GM23248 (cell line): ENCODE results near the gene DIP2C. TPM values are rescaled to one million over a fixed set of nuclear protein-coding genes. Genes with fewer than 3 reads are reported as not detected.
"Not testable (repeated sequence)": the region's sequence is repeated elsewhere in the genome, so short reads cannot be mapped to it uniquely, and the experiment has no call there.

Experiments used
- DNase-seq: peaks from one replicate; pipeline ENCODE4 v3.0.0-alpha.2; 2015
- H2AFZ ChIP-seq: fragments of 200-600 bp; sonication (generic); 2 replicates; pipeline ENCODE4 v1.6.1; 2016; ENCODE audit warnings: antibody characterized with exemption
- H3F3A ChIP-seq: fragments of 200-600 bp; sonication (generic); 2 replicates; pipeline ENCODE4 v1.6.1; 2016; ENCODE audit warnings: mild to moderate bottlenecking, antibody characterized with exemption, mixed run types; ENCODE audit not compliant: insufficient read depth
- H3K27ac ChIP-seq: fragments of 200-600 bp; sonication (generic); 2 replicates; pipeline ENCODE4 v1.5.1; 2016; ENCODE audit warnings: mild to moderate bottlenecking
- H3K27me3 ChIP-seq: fragments of 200-600 bp; sonication (generic); replicated peaks from 2 replicates; pipeline ENCODE4 v1.6.1; 2016; ENCODE audit warnings: mild to moderate bottlenecking; ENCODE audit not compliant: insufficient read depth
- H3K36me3 ChIP-seq: fragments of 200-600 bp; sonication (generic); 2 replicates; pipeline ENCODE4 v1.6.1; 2016; ENCODE audit warnings: low read depth, mild to moderate bottlenecking
- H3K4me1 ChIP-seq: fragments of 200-600 bp; sonication (generic); 2 replicates; pipeline ENCODE4 v1.6.1; 2016; ENCODE audit warnings: mild to moderate bottlenecking; ENCODE audit not compliant: insufficient read depth
- H3K4me2 ChIP-seq: fragments of 200-600 bp; sonication (generic); one replicate; pipeline ENCODE4 v1.6.1; 2016; ENCODE audit warnings: mild to moderate bottlenecking; ENCODE audit not compliant: unreplicated experiment
- H3K4me3 ChIP-seq: fragments of 200-600 bp; sonication (generic); 2 replicates; pipeline ENCODE4 v1.5.1; 2016; ENCODE audit warnings: mild to moderate bottlenecking
- H3K79me2 ChIP-seq: fragments of 200-600 bp; sonication (generic); 2 replicates; pipeline ENCODE4 v1.6.1; 2016; ENCODE audit warnings: mild to moderate bottlenecking; ENCODE audit not compliant: insufficient read depth
- H3K9ac ChIP-seq: fragments of 200-600 bp; sonication (generic); 2 replicates; pipeline ENCODE4 v1.6.1; 2016; ENCODE audit warnings: mild to moderate bottlenecking
- H3K9me2 ChIP-seq: fragments of 200-600 bp; sonication (generic); 2 replicates; pipeline ENCODE4 v1.6.1; 2016; ENCODE audit warnings: mixed run types, mild to moderate bottlenecking, moderate library complexity; ENCODE audit not compliant: insufficient read depth
- H3K9me3 ChIP-seq: fragments of 200-600 bp; sonication (generic); one replicate; pipeline ENCODE4 v1.6.1; 2017; ENCODE audit warnings: low read depth
- H4K20me1 ChIP-seq: fragments of 200-600 bp; sonication (generic); 2 replicates; pipeline ENCODE4 v1.6.0; 2016; ENCODE audit not compliant: insufficient read depth
- EZH2 ChIP-seq: fragments of 200-600 bp; sonication (generic); IDR thresholded peaks from 2 replicates; pipeline ENCODE4 v1.6.1; 2018; ENCODE audit warnings: antibody characterized with exemption, mild to moderate bottlenecking; ENCODE audit not compliant: insufficient read depth, poor library complexity, severe bottlenecking
- EZH2phosphoT487 ChIP-seq: fragments of 200-600 bp; sonication (generic); IDR thresholded peaks from 2 replicates; pipeline ENCODE4 v1.6.1; 2018; ENCODE audit warnings: antibody characterized with exemption, moderate library complexity, mild to moderate bottlenecking, low read depth; ENCODE audit not compliant: insufficient read depth
- WGBS, 2 experiments: methylation state at CpG; one replicate each; pipeline ENCODE4 v1.1.6; 2015 to 2017; ENCODE audit warnings: low lambda C conversion rate in 2 of 2, low coverage in 1 of 2; ENCODE audit errors: missing lambda C conversion rate in 2 of 2; 5-methylcytosine and 5-hydroxymethylcytosine counted together
- in situ Hi-C: fragments of 300-500 bp; cut with MboI; formaldehyde crosslinking; loops from 2 replicates; pipeline ENCODE4 v1.15.0; 2020
- polyA plus RNA-seq: library from polyadenylated mRNA; unstranded; fragments of >200 nt; fragmentation: Nextera tagmentation; extraction: Ambion mirVana; gene quantifications from 2 replicates; pipeline ENCODE4 v1.2.1, GENCODE V29; 2016
- total RNA-seq: library from RNA; depleted of rRNA; stranded (reverse); fragments of >200 nt; shearing (Covaris generic); gene quantifications from 2 replicates; pipeline ENCODE4 v1.2.3, GENCODE V29; 2014

The DIP2C gene
- total and polyA plus RNA-seq, 2 experiments from 2014 or later: 12.0 to 13.1 TPM

DNA sequence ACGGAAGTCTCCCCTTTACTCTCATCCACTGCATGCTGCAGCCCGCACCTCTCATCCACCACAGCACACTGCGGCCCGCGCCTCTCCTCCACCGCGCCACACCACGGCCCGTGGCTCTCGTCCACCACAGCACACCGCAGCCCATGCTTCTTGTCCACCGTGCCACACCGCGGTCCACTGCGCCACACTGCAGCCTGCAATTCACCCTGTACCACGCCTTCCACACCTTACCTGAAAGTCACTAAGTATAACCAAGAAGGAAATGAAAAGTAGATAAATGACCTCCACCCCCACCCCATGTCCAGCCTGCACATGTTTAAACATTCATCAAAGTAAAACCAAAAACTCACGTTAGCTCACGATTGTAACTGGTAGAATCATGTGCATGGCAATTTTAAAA, 176.1 kb downstream of the DIP2C start:
- no peak overlapping the region for H2AFZ ChIP-seq
- H3K79me2 ChIP-seq: peaks cover 64% of the 10 kb centered on the region
- in situ Hi-C loops: no loop called here
- no peaks in the 10 kb centered on the region for H3K9me2 ChIP-seq
- WGBS, 2 experiments: 95 to 98% methylated on average over 18 of the region's 18 CpGs
- H3K27ac ChIP-seq: no peak overlapping the region
- no peaks in the 10 kb centered on the region for H4K20me1 ChIP-seq
- H3K27me3 ChIP-seq: no peaks in the 10 kb centered on the region
- H3K4me3 ChIP-seq: no peak overlapping the region
- H3F3A ChIP-seq: no peaks in the 10 kb centered on the region
- H3K4me2 ChIP-seq: no peak overlapping the region
- DNase-seq: no peak
- no peaks in the 10 kb centered on the region for H3K36me3 ChIP-seq
- TF ChIP-seq EZH2phosphoT487: no peak
- no peak for TF ChIP-seq EZH2
- H3K9me3 ChIP-seq: no peaks in the 10 kb centered on the region
- 0 out of 2 replicates have a peak, but pooled peaks cover 7% of the 10 kb centered on the region for H3K4me1 ChIP-seq
- H3K9ac ChIP-seq: no peak overlapping the region

- H3K9me3 ChIP-seq, H2AFZ ChIP-seq, H3K4me3 ChIP-seq, H3F3A ChIP-seq, H3K9ac ChIP-seq, H4K20me1 ChIP-seq, H3K4me1 ChIP-seq, H3K36me3 ChIP-seq, H3K4me2 ChIP-seq, H3K27ac ChIP-seq, H3K9me2 ChIP-seq, DNase-seq, H3K27me3 ChIP-seq, in situ Hi-C loops: not testable (repeated sequence)
- 95 to 98% methylated on average over 5 of the region's 5 CpGs for WGBS, 2 experiments
- peaks cover 69% of the 10 kb centered on the region for H3K79me2 ChIP-seq
Measured at GRCh38 chr10:512661-513060, 176.8 kb downstream of the DIP2C start.

GRCh38 chr10:511849-512191, 177.6 kb downstream of the DIP2C start:
- Histone ChIP-seq H4K20me1 (no peaks in the 10 kb centered on the region), H3K27ac (no peak overlapping the region)
- in situ Hi-C loops: no loop called here

DNA sequence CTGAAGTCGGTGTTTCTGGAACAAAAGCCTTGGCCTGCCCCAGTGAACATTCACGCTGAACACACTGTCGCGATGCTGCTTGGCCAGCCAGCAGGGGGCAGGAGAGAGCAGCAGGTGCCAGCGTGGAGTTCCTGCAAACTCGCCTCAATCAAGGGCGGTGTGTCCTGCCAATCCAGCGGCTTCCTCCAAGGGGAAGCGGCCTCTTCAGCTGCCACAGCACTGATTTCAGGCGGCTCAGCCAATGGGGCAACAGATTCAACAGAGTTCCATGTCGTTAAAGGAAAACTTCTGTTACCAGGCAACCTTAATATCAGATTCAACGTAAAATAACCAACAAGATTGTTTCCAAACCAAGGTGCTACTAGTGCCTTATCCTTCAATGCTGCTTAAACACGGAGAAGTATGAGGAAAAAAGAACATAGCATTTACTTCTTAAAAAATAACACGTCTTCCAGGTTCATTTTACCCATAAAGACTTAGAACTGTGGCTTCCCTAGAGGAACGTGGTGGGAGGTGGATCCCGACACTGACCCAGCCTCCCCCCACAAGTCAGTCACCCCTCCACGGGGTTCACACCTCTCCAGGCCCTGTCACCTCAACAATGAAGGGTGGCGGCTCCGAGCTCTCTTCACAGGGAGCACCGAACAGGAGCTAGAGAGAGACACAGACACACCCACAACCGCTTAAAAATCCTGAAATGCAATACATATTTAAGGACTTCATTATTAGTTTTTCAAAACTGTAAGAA, 178.2 kb downstream of the DIP2C start:
- H3K36me3 ChIP-seq: no peaks in the 10 kb centered on the region
- H3K4me3 ChIP-seq: no peak overlapping the region
- TF ChIP-seq EZH2 (no peak), EZH2phosphoT487 (no peak)
- no peak overlapping the region for H3K4me2 ChIP-seq
- no peaks in the 10 kb centered on the region for H3F3A ChIP-seq
- 0 out of 2 replicates have a peak overlapping the region, but pooled peaks have one; percentile 19 for H2AFZ ChIP-seq
- no peaks in the 10 kb centered on the region for H3K27me3 ChIP-seq
- H3K9me3 ChIP-seq: no peaks in the 10 kb centered on the region
- H3K9me2 ChIP-seq: no peaks in the 10 kb centered on the region
- in situ Hi-C loops: no loop called here
- WGBS, 2 experiments: 27 to 31% methylated on average over 21 of the region's 21 CpGs
- H3K4me1 ChIP-seq: 0 out of 2 replicates have a peak, but pooled peaks cover 7% of the 10 kb centered on the region
- peaks cover 82% of the 10 kb centered on the region for H3K79me2 ChIP-seq
- peak overlapping the region; percentile 52 for H3K9ac ChIP-seq
- H3K27ac ChIP-seq: peak overlapping the region; percentile 10; the same call in 1 of the 2 replicates
- peak; percentile 92 for DNase-seq
- H4K20me1 ChIP-seq: no peaks in the 10 kb centered on the region

More at GRCh38 chr10:511849-512191, 177.6 kb downstream of the DIP2C start:
- no peak for DNase-seq
- Histone ChIP-seq H3K79me2 (peaks cover 77% of the 10 kb centered on the region), H3K9me2 (no peaks in the 10 kb centered on the region), H3K9ac (peak overlapping the region; percentile 52; the same call in 1 of the 2 replicates), H3K9me3 (no peaks in the 10 kb centered on the region), H3K4me1 (0 out of 2 replicates have a peak, but pooled peaks cover 7% of the 10 kb centered on the region), H3F3A (no peaks in the 10 kb centered on the region), H3K27me3 (no peaks in the 10 kb centered on the region), H2AFZ (no peak overlapping the region), H3K36me3 (no peaks in the 10 kb centered on the region), H3K4me3 (no peak overlapping the region), H3K4me2 (no peak overlapping the region)
- 87 to 90% methylated on average over 14 of the region's 14 CpGs for WGBS, 2 experiments
- TF ChIP-seq EZH2phosphoT487: no peak
- TF ChIP-seq EZH2: no peak
